ENCODE data around the gene CAPN13.
A peak's percentile ranks its signal among the peaks of the same experiment; 100 is the strongest.

Gene CAPN13

DNA sequence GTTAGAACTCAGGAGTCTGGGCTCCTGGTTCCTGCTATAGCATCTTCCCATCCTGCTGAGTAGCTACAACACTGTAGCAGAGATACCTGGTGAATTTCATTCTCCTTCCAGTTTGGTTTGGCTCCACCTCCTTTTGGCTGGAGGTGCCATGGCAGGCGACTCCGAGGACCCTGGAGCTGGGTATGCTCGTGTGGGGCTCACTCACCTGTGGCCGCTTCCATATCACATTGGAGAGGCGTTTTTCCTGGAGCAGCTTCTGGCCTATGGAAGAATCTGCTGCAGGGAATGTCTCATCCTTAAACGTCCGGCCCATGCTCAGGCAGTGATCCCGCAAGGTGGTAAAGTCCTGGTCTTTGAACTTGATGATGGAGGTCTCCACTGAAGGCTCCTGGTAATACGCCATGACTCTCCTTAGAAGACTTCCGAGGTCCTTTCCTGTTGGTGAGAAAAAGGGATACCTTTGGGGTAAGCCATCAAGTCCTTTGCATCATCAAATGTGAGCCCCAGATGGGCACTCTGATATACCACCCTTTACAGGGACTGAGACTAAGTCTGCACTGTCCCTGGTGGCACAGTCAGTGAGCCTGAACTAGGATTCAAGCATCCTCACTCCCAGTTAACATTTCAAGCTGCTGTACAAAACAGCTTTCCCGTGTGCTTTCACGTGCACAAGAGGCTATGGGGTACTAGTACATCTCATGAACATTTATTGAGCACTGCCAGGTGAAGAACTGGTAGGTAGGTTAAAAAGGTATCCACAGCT lies 20.1 kb downstream of the CAPN13 start:
- DNase-seq, result no peak

GRCh38 chr2:30784682-30785081 lies 22.6 kb downstream of the CAPN13 start:
- no peak for DNase-seq

DNA sequence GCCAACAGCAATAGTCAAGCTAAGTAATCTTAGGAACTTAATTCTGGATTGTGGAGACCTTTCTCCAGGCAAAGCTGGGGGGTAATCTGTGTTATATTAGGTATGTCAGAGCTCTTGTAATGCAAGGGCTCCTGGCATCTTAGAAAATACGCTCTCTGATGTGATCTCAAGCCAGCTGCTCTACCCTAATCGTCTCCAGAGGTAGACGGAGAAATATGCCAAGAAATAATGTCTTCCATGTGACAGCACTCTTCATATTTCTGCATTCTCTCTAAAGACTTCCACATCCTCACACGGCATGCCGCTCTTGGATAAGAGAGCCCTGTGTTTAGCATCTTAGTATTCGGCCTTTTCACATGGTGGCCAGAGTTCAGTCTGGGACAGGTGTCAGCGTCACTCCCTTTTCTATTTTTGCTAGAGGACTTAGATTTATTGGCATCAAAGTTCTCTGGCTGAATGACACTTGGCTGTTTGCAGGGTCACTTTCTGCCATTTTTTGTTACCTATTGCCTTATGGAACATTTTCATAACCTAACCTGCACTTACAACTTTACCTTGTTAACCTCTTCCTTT lies 25.2 kb downstream of the CAPN13 start:
- no peak for DNase-seq

- no peak for DNase-seq
These were observed 25.8 kb downstream of the CAPN13 start for GRCh38 chr2:30781451-30781850.

DNA sequence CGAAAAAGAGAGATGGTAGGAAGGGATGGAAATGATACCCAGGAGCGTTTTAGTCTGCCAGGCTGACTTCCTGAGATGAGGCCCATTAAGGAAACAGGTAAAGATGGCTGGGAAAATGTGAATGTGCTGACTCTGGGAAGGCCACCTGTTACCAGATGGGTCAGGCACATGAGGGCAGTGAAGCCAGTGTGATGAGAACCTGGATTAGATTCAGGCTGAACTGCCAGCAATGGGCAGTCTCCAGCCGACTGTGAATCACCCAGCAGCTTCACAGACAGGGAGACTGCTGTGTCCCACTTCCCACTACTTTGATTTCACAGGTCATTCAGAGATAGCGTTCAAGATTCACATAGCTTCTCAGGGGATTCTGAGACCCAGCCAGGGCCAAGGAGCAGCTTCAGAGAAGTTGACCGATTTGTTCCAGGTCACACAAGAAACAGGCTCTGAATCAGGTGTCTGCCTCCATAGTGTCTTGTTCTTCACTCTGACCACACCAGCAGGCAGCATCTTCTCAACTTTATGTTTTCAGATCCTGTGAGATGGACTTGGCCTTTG lies 26.4 kb downstream of the CAPN13 start:
- no peak for DNase-seq

DNA sequence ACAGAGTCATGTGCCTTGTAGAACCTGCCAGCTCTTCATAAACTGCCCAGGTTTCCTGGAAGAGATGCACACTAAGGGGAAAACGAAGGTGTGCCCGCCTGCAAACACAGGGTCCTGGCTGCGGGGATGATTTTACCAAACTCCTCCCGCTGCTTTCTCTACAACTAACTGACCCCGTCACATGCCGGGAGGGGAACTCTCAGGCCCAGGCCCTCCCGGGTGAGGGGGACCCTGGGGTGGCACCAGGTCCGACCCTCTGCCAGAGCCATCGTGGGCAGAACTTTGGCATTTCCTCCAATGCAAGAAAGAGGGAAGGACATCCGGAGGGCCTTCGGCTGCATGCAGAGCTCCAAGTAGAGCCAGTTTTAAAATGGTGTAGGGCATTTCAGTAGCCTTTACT lies 28.6 kb downstream of the CAPN13 start:
- no peak for DNase-seq

- DNase-seq, result no peak
These were observed 29.4 kb downstream of the CAPN13 start for GRCh38 chr2:30777661-30778505.

GRCh38 chr2:30776831-30777635 lies 30.2 kb downstream of the CAPN13 start:
- DNase-seq, result no peak

DNA sequence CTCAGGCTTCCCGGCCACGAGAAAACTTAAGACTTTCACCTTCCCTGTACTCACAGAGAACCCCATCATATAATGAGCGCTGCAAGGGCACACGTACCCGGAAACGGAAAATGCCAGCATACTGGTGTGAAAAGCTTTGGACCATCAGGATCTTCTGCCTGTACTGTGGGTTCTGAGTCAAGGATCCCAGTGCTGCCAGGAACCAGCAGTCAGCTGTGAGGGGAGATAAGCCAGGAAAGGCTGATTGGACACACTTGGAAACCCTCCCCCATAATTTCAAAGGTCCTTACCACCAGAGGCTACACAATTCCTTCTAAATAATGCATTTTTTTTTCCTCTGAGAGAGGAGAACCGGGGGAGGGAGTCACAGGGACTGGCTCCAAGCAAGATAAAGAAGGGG lies 31.4 kb downstream of the CAPN13 start:
- DNase-seq, result no peak

GRCh38 chr2:30772021-30772705 lies 35.1 kb downstream of the CAPN13 start:
- DNase-seq, result no peak

DNA sequence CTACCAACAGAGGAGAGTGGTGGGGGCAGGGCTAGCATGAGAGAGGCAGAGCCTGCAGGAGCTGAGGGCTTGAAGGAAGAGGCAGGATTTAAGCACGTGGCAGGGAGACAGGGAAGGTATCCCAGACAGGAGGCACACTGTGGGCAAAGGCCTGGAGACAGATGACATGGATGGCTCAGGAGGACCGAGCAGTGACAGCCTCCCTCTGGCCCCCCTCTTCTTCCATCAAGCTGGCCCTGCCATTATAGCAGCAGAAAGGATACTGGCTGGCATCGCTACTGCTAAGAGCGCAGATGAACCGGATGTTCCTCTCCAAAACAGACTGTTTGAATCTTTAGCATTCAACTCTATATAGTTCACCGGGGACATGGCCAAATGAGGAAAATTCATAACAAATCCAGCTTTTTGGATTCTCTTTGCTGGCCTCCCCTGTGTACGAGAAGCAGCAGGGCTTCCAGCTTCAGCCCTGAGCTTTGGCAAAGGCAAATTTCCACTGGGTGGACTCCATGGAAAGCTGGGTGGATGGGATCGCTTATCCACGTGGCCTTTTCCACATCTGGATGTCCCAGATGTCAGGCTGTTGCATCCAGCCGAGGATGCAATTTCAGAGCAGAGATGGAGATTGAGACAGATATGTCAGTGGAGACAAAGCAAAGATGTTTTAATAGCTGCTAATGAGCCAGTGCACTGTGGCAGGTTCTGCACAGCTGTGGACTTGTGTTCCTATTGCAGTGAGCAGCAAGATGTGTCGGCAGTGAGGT lies 36.2 kb downstream of the CAPN13 start:
- DNase-seq, result no peak

- DNase-seq, result no peak
These were observed 37.3 kb downstream of the CAPN13 start for GRCh38 chr2:30769891-30770462.

DNA sequence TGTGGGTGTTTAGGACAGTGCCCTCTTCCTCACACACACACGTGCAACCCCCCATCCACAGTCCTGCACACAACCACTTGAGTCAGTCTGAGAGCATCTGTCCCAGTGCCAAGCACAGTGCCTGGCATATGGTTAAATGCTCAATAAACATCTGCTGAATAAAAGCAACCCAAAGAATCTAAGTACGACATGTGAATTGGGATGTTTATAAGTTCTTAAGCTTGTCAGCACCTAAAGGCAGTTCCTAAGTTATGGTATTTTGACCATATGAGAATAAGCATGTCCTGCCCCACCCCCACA lies 37.8 kb downstream of the CAPN13 start:
- peak; percentile 14 for DNase-seq

DNA sequence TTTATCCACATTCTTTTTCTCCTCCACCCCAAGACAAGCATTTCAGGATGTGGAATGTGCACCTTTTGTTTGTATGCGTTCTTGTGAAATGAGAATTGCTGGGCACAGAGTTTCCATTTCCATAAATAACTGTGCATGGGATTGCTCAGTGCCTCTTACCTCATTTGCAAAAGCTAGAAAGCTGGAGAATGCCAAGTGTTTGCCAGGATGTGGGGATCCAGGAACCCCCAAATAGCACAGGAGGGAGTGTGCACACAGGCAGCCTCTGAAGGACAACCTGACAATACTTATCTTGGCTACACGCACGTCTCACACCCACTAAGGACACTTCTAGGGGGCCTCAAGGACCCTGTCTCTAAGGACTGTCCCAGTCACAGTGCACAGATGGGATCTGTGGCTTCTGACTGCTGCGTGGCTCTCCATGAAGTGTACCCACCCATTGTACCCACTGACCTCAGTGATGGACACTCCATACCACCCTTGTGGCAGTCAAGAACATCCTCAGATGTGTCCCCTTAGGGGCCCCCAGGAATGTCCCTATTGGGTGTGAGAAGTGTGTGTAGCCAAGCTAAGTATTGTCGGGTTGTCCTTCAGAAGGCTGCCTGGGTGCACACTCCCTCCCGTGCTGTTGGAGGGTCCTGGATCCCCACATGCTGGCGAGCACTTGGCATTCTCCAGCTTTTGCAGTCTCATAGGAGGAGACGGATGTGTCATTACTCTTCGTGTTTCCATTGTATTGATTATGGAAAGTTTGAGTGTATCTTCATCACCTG lies 38.4 kb downstream of the CAPN13 start:
- no peak for DNase-seq

DNA sequence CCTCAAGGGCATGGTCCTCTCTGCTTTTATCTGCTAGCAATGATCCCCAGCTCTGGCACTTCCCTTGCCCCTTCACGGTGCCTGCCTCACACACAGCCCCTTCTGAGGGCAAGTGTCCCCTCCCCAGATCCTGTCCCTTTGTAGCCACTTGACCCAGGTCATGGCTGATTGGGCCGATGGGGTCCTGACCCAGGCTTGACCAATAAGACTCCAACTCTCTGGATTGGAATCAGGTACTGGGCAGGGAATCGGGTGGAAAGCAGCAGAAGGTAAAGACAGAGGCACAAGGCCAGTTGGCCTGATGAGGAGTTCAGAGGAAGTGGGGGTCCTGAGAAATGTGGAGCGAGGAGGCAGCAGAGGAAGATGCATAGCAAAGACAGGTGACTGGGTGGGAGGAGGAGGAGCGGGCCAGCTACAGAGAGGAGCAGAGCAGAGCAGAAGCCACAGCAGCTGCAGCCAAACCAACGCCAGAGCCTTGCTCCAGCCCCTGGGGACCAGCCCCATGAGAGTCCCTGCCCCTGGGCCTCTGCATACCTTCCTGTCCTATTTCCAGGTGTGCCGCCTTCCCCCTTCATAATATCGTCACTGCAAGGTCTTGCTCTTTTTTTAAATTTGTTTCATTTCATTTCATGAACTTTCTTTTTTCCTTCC lies 39.1 kb downstream of the CAPN13 start:
- DNase-seq, result no peak

GRCh38 chr2:30766666-30767065 lies 40.6 kb downstream of the CAPN13 start:
- DNase-seq, result no peak

- no peak for DNase-seq
These were observed 41.3 kb downstream of the CAPN13 start for GRCh38 chr2:30765876-30766470.

DNA sequence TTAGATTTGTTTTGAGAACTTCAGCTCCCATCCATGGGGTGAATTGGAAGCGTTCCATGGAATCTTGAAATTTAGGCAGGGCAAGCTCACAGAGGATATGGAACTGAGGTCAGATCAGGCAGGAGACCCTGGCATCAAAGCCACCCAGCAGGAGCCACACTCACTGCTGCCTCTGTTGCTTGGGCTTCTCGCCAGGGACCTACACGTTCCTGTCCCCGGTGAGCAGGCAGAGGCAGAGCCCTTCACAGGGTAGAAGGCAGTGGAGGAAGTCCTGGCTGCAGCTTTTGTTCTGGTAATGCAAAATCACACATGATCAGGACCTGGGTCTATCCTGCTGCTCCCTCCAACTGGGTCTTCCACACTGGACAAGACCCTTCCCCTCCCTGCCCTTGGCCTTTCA lies 42.1 kb downstream of the CAPN13 start:
- DNase-seq, result no peak

GRCh38 chr2:30764021-30764800 lies 43.0 kb downstream of the CAPN13 start:
- DNase-seq, result no peak

Data from DMS 273 treated with DMSO at 0.1 percent for 48 hours (cell line).